ENCODE results near the gene MPO.
A peak's percentile ranks its signal among the peaks of the same experiment; 100 is the strongest.

The MPO gene

DNA sequence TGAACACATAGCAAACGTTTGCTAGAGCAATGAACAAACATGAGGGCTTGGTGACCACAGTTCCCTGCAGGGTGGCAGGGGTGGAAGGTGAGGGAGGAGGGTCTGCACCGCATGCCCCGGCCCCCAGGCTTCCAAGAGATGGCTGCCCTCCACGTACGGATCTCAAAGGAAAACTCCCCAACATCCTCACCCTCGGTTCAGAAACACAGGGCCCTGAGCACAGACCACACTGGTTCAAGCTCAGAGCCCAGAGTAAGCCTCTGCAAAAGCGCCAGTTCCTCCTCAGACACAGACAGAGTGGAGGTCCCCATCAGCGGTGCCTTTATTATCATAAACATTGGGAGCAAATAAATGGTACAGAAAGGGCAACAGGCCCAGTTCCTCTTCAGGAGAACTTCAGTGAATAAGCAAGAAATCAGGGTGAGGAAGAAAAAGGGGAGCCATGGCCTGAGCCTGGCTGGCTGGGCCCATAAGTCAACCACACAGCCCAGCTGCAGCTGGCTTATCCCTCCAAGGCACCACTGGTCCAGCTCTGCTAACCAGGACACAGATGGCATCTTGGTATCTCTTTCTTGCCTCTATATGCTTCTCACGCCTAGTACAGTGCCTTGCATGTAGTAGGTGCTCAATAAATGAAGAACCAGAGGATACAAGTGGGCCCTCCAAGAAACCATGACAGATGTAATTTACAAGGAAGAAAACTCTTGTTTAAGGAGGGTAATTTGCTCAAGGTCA is 11.0 kb downstream of the MPO start:
- Mint-ChIP-seq H3K9me3 (no peaks in the 10 kb centered on the region), H3K27me3 (ENCODE audit: low read depth) (peaks cover 16% of the 10 kb centered on the region), H3K27ac (no peak overlapping the region), H3K4me3 (no peak overlapping the region), H3K4me1 (ENCODE audit: low read depth) (no peaks in the 10 kb centered on the region), H3K36me3 (ENCODE audit: low read depth) (no peaks in the 10 kb centered on the region)

DNA sequence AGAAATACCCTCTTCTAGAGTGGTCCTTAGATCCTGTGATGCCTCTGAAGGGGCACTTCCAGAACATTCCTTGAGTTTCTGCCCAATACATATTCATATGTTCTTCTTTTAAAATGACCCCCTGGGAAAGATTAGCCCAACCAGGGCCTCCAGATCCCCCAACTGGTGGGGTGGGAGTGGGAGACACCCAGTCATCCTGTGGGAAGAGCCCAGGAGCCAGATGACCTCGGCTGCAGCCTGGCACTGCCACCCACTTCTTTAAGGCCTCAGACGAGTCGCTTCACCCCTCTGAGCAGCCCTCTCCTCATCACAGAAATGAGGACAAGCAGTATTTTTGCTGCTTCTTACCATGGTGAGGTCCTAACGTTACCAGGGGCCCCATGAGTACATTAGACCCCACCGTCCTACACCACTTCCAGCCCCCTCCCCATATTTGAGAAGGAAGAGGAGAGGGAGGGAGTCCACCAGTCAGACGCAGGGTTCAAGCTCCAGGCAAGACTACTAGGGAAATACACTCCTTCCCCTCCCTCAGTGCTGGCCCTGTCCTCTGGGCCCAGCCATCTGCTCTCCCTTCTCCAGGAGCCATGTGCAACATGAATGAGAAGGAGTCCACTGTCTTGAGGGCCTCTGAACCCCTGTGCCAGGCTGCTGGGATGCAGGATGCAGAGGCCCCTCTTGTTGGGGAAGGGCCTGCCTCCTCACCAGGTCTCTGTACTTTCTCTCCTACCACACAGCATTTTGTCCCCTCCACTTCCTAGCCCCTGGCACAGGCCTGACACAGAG is 11.8 kb downstream of the MPO start:
- H3K36me3 Mint-ChIP-seq (ENCODE audit: low read depth) = no peaks in the 10 kb centered on the region
- H3K27ac Mint-ChIP-seq = no peak overlapping the region
- no peak overlapping the region for H3K4me3 Mint-ChIP-seq
- no peaks in the 10 kb centered on the region for H3K4me1 Mint-ChIP-seq (ENCODE audit: low read depth)
- H3K27me3 Mint-ChIP-seq (ENCODE audit: low read depth) = peaks cover 20% of the 10 kb centered on the region
- no peaks in the 10 kb centered on the region for H3K9me3 Mint-ChIP-seq

DNA sequence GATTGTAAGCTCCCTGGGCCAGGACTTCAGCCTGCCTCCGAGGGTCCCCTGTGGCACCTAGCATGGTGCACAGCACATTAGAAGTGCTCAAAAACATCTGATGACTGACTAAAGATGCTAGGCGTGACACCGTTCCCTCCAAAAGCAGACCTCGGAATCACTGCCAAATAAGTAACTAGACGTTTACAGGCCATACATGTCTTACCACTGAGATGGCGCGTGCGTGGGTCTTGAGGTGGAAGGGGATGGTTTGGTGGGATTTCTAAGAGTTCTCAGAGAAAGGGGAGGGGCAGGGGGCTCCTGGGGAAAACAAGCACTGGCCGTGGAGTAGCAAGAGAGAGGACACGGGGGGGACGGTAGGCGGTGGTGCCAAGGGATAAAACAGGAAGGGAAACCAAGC is 12.4 kb downstream of the MPO start:
- no peaks in the 10 kb centered on the region for H3K36me3 Mint-ChIP-seq (ENCODE audit: low read depth)
- no peak overlapping the region for H3K27ac Mint-ChIP-seq
- no peaks in the 10 kb centered on the region for H3K9me3 Mint-ChIP-seq
- H3K4me3 Mint-ChIP-seq = no peak overlapping the region
- no peaks in the 10 kb centered on the region for H3K4me1 Mint-ChIP-seq (ENCODE audit: low read depth)
- H3K27me3 Mint-ChIP-seq (ENCODE audit: low read depth) = peaks cover 24% of the 10 kb centered on the region

DNA sequence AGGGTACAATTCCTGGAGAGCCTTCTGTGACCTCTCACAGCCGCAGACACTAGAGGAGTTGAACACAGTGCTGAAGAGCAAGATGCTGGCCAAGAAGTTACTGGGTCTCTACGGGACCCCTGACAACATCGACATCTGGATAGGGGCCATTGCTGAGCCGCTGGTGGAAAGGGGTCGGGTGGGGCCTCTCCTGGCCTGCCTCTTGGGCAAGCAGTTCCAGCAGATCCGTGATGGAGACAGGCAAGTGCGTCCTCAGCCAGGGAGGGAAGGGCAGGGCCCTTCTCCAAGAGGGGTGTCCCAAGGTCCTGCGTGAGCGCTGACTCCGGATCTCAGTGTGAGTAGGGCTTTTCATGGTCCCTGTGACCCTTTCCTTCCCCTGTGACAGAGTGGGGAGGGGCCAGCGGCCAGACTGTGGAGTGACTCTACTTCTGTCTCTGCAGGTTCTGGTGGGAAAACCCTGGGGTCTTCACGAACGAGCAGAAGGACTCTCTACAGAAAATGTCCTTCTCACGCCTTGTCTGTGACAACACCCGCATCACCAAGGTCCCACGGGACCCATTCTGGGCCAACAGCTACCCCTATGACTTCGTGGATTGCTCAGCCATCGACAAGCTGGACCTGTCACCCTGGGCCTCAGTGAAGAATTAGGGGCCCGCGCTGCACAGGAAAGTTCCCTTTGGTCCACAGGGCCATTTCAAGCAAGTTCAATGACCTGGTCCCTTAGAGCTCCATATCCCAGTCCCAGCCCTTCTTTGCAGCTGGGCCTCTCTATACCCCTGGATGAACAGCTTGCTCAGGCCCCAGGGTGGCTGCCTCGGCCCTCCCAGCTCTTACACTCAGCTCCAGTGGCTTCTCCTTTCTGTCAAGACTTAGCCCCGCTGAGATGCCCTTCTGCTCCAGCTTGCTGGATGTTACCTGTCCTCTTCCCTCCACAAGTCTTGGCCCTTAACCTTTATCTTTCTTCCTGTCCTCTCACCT is 13.1 kb downstream of the MPO start:
- Mint-ChIP-seq H3K4me3 (no peak overlapping the region), H3K9me3 (no peaks in the 10 kb centered on the region), H3K4me1 (ENCODE audit: low read depth) (no peaks in the 10 kb centered on the region), H3K27me3 (ENCODE audit: low read depth) (peaks cover 30% of the 10 kb centered on the region), H3K27ac (no peak overlapping the region), H3K36me3 (ENCODE audit: low read depth) (no peaks in the 10 kb centered on the region)

DNA sequence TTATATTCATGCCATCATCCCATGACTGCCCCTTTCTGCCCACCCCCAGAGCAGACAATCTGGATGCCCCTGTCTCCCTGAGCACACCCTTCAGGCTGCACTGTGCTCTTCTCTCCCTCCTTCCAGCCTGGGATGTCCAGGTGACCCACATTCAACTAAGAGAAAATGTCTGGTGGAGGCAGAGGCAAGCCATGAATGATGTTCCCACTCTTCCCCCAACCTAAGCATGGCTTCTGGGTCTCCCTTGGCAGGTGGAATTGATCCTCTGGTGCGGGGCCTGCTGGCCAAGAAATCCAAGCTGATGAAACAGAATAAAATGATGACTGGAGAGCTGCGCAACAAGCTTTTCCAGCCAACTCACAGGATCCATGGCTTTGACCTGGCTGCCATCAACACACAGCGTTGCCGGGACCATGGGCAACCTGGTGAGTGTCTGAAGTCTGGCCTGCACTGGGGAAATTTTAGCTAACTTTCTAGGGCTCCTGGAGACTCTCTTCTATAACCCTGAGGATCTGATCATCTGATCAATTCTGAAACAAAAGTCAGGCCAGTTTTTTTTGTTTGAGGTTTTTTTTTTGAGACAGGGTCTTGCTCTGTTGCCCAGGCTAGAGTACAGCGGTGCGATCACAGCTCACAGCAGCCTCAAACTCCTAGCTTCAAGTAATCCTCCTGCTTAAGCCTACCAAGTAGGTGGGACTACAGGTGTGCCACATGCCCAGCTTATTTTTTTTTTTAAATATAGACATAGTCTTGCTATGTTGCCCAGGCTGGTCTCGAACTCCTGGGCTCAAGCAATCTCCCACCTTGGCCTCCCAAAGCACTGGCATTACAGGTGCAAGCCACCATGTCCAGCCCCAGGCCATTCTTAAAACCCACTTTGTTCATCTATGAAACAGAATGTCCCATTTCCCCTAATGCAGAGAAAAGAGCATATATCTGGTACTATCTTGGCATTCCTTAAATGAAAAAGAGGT is 14.5 kb downstream of the MPO start:
- H3K9me3 Mint-ChIP-seq = no peaks in the 10 kb centered on the region
- peaks cover 45% of the 10 kb centered on the region for H3K27me3 Mint-ChIP-seq (ENCODE audit: low read depth)
- H3K4me3 Mint-ChIP-seq = no peak overlapping the region

DNA sequence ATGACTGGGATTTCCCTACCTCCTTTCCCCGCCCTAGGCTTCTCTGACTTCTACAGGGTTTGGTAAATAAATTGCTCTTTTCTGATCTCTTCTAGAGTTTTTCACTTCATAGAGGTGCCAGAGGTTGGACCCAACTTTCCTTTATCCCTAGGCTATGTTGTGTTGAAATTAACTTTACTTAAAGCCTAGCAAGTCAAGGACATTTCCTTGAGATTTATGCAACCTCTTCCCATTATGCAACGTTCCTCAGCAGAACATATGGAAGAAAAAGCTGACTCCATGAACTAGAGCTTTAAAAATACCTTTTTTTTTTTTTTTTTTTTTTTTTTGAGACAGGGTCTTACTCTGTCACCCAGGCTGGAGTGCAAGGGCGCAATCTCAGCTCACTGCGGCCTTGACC is 15.5 kb downstream of the MPO start:
- Mint-ChIP-seq H3K27me3 (ENCODE audit: low read depth) (peaks cover 54% of the 10 kb centered on the region), H3K4me1 (ENCODE audit: low read depth) (no peaks in the 10 kb centered on the region), H3K4me3 (no peak overlapping the region), H3K36me3 (ENCODE audit: low read depth) (no peaks in the 10 kb centered on the region), H3K9me3 (no peaks in the 10 kb centered on the region), H3K27ac (no peak overlapping the region)

More for the DNA sequence above, 14.5 kb downstream of the MPO start:
- Mint-ChIP-seq H3K27ac (no peak overlapping the region), H3K36me3 (ENCODE audit: low read depth) (no peaks in the 10 kb centered on the region), H3K4me1 (ENCODE audit: low read depth) (no peaks in the 10 kb centered on the region)

DNA sequence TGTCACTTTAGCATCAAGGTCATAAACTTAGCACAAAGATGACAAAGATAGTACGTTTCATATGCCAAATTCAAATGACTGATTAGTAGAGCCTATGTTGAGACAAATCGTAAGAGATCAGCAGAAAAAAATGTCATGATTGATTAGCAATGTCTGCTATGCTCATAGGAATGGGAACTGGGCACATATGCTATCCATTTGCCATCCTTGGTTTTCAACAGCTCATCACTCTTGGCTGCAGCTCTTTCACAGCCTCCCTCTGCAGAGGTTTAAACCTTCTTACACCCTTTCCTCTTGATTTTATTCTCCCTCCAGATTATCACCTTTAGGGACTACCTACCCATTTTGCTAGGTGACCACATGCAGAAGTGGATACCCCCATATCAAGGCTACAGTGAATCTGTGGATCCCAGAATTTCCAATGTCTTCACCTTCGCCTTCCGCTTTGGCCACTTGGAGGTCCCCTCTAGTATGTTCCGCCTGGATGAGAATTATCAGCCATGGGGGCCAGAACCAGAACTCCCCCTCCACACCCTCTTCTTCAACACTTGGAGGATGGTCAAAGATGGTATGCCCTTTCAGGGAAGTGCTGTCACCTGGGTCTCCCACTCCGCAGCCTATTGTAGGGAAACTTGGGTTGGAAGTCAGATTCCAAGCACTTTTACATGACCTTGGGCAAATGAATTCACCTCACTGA is 16.2 kb downstream of the MPO start:
- Mint-ChIP-seq H3K4me3 (no peak overlapping the region), H3K4me1 (ENCODE audit: low read depth) (no peaks in the 10 kb centered on the region), H3K9me3 (no peaks in the 10 kb centered on the region), H3K36me3 (ENCODE audit: low read depth) (no peaks in the 10 kb centered on the region), H3K27ac (no peak overlapping the region), H3K27me3 (ENCODE audit: low read depth) (peaks cover 57% of the 10 kb centered on the region)

DNA sequence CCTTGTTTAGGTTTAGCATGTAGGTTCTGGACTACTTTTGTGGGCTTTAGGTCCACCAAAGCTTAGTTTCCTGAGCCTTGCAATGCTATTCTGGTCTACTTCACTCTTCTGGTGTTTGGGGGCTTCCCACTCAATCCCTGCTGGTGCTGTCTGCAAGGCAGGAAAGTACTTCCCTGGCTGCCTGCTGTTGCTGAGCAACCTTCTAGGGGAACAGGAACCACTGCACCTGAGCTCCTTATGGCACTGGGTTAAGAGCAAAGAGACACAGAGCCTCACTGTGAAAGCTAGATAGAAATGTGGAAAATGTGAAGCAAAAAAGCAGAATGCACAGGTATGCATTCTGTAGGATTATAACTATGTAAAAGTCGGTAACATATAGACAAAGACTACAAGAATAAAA is 17.0 kb downstream of the MPO start:
- no peak overlapping the region for H3K4me3 Mint-ChIP-seq
- H3K9me3 Mint-ChIP-seq = no peaks in the 10 kb centered on the region
- H3K27me3 Mint-ChIP-seq (ENCODE audit: low read depth) = peaks cover 64% of the 10 kb centered on the region
- H3K4me1 Mint-ChIP-seq (ENCODE audit: low read depth) = no peaks in the 10 kb centered on the region
- H3K27ac Mint-ChIP-seq = no peak overlapping the region
- H3K36me3 Mint-ChIP-seq (ENCODE audit: low read depth) = no peaks in the 10 kb centered on the region

DNA sequence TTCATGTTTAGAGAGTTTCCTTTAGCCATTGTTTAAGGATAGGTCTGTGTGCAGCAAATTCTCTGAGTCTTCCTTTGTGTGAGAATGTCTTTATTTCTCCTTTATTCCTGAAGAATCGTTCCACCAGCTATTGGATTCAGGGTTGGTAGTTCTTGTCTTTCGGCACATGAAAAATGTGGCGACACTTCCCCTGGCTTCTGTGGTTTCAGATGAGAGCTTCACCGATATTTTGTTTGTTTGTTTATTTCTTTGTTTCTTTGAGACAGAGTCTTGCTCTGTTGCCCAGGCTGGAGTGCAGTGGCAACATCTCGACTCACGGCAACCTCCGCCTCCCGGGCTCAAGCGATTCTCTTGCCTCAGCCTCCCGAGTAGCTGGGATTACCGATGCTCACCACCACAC is 18.6 kb downstream of the MPO start:
- Mint-ChIP-seq H3K4me1 (ENCODE audit: low read depth) (no peaks in the 10 kb centered on the region), H3K27me3 (ENCODE audit: low read depth) (peaks cover 79% of the 10 kb centered on the region), H3K4me3 (no peak overlapping the region), H3K27ac (no peak overlapping the region), H3K36me3 (ENCODE audit: low read depth) (no peaks in the 10 kb centered on the region), H3K9me3 (no peaks in the 10 kb centered on the region)

DNA sequence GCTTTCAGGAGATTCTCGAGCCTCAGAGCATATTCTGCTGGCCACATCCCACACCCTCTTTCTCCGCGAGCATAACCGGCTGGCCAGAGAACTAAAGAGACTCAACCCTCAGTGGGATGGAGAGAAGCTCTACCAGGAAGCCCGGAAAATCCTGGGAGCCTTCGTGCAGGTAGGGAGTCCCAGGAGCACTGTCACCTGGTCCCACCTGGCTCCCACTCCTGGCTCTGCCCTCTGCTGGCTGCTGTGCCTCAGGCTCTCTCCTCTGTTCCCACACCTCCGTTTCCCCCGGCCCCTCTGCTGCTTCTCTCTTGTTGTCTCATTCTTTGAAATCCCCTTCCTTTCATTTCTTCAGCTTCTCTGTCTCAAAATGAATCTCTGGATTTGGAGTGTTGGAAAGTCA is 25.9 kb downstream of the MPO start:
- Mint-ChIP-seq H3K4me3 (no peak overlapping the region), H3K36me3 (ENCODE audit: low read depth) (no peaks in the 10 kb centered on the region), H3K27ac (no peak overlapping the region), H3K27me3 (ENCODE audit: low read depth) (peaks cover 64% of the 10 kb centered on the region), H3K9me3 (no peaks in the 10 kb centered on the region), H3K4me1 (ENCODE audit: low read depth) (peaks cover 3% of the 10 kb centered on the region)

DNA sequence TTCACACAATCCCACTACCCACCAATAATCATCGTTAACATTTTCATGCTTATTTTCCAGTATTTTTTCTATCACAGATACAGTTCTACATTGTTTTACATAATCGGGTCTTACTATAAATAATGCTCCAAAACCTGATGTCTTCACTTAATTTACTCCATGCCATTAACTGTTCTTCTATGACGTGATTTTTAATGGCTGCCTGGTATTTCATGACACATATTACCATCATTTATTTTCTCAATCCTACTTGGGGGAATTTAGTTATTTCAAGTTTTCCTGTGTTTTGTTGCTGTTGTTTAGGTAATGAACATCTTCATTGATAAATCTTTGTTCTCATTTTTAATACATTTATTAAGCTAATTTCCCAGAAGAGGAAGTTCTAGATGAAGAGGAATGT is 27.7 kb downstream of the MPO start:
- H3K27me3 Mint-ChIP-seq (ENCODE audit: low read depth) = peaks cover 55% of the 10 kb centered on the region
- H3K9me3 Mint-ChIP-seq = no peaks in the 10 kb centered on the region
- peaks cover 4% of the 10 kb centered on the region for H3K4me1 Mint-ChIP-seq (ENCODE audit: low read depth)
- no peaks in the 10 kb centered on the region for H3K36me3 Mint-ChIP-seq (ENCODE audit: low read depth)
- H3K4me3 Mint-ChIP-seq = no peak overlapping the region
- no peak overlapping the region for H3K27ac Mint-ChIP-seq

DNA sequence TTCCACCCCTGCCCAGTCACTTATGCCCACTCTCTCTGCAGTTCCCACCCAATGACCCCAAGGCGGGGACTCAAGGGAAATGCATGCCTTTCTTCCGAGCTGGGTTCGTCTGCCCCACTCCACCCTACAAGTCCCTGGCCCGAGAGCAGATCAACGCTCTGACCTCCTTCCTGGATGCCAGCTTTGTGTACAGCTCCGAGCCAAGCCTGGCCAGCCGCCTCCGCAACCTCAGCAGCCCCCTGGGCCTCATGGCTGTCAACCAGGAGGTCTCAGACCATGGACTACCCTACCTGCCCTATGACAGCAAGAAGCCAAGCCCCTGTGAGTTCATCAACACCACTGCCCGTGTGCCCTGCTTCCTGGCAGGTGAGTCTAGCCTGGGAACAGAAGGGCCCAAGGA is 28.6 kb downstream of the MPO start:
- Mint-ChIP-seq H3K27ac (no peak overlapping the region), H3K36me3 (ENCODE audit: low read depth) (no peaks in the 10 kb centered on the region), H3K4me3 (no peak overlapping the region), H3K4me1 (ENCODE audit: low read depth) (peaks cover 10% of the 10 kb centered on the region), H3K9me3 (no peaks in the 10 kb centered on the region), H3K27me3 (ENCODE audit: low read depth) (peaks cover 47% of the 10 kb centered on the region)

DNA sequence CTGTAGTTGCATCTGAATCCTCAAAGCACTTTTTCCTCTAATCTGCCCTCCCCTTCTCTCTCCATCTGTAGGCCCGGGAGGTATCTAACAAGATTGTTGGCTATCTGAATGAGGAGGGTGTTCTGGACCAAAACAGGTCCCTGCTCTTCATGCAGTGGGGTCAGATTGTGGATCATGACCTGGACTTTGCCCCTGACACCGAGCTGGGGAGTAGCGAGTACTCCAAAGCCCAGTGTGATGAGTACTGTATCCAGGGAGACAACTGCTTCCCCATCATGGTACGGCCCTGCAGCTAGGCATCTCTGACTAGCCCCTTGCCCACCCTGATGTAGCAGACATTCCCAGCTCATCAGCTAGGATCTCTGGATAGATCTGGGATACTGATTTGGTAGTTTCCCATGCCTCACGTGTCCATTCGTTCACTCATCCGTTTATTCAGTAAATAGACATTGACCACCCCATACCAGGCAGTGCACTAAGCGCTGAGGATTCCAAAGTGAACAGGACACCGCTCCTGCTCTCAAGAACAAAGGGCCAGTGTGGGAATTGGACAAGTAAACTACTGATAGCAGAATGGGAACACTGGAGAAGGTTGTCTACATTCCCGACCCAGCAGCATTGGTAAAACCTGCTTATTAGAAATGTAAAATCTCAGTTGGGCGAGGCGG is 30.3 kb downstream of the MPO start:
- Mint-ChIP-seq H3K9me3 (no peaks in the 10 kb centered on the region), H3K27ac (no peak overlapping the region), H3K36me3 (ENCODE audit: low read depth) (no peaks in the 10 kb centered on the region), H3K4me1 (ENCODE audit: low read depth) (peaks cover 10% of the 10 kb centered on the region), H3K27me3 (ENCODE audit: low read depth) (peaks cover 40% of the 10 kb centered on the region), H3K4me3 (peak overlapping the region; percentile 23)
